Natural killer cell (primary cell): Measurements from ENCODE around the gene ADAMTS17. TPM values are rescaled to one million over a fixed set of nuclear protein-coding genes. Genes with fewer than 3 reads are reported as not detected.
A peak's percentile ranks its signal among the peaks of the same experiment; 100 is the strongest.

Experiments
- ATAC-seq, 3 donors: fragments of 150-1000 bp in 2 of 3; fragments of 200-7000 bp in 1 of 3; cut with Tn5 transposase; 1 replicate in 1 of 3; 2 replicates in 2 of 3; pipeline ENCODE4 v1.10.0; 2021; ENCODE audit warnings: mild to moderate bottlenecking in 2 of 3, moderate library complexity in 2 of 3
- DNase-seq, 2 donors: peaks; one replicate each; pipeline versions ENCODE4 v3.0.0 to v3.0.0-alpha.2; 2013 to 2021; ENCODE audit warnings: mixed read lengths in 1 of 2
- H3K27ac ChIP-seq: one replicate; pipeline ENCODE4 v1.5.1; 2013; ENCODE audit warnings: mild to moderate bottlenecking, low read length
- H3K27me3 ChIP-seq: one replicate; pipeline ENCODE4 v1.6.1; 2013; ENCODE audit warnings: low read length; ENCODE audit not compliant: control insufficient read depth, insufficient read depth
- H3K36me3 ChIP-seq: one replicate; pipeline ENCODE4 v1.6.1; 2013; ENCODE audit warnings: low read length; ENCODE audit not compliant: control insufficient read depth, insufficient read depth
- H3K4me1 ChIP-seq: one replicate; pipeline ENCODE4 v1.6.1; 2013; ENCODE audit warnings: low read length; ENCODE audit not compliant: control insufficient read depth, insufficient read depth
- H3K4me3 ChIP-seq: one replicate; pipeline ENCODE4 v1.5.1; 2013; ENCODE audit warnings: low read length
- H3K9me3 ChIP-seq: one replicate; pipeline ENCODE4 v1.6.1; 2013; ENCODE audit warnings: low read length; ENCODE audit not compliant: control insufficient read depth, insufficient read depth
- H3K27ac Mint-ChIP-seq, 2 donors: one replicate each; pipeline ENCODE4 v1.8.0; 2022; ENCODE audit warnings: mild to moderate bottlenecking in 2 of 2, mixed read lengths in 2 of 2, moderate library complexity in 1 of 2
- H3K27me3 Mint-ChIP-seq, 2 donors: one replicate each; pipeline ENCODE4 v1.8.0; 2022; ENCODE audit warnings: low read depth in 2 of 2, mixed read lengths in 2 of 2
- H3K36me3 Mint-ChIP-seq: one replicate; pipeline ENCODE4 v1.8.0; 2022; ENCODE audit warnings: mixed read lengths
- H3K4me1 Mint-ChIP-seq, 2 donors: one replicate each; pipeline ENCODE4 v1.8.0; 2022; ENCODE audit warnings: mixed read lengths in 2 of 2
- H3K4me3 Mint-ChIP-seq: one replicate; pipeline ENCODE4 v1.8.0; 2022; ENCODE audit warnings: mild to moderate bottlenecking, moderate library complexity, mixed read lengths
- H3K9me3 Mint-ChIP-seq, 2 donors: one replicate each; pipeline ENCODE4 v1.8.0; 2022; ENCODE audit warnings: mixed read lengths in 2 of 2
- CTCF ChIP-seq: fragments of 200-600 bp; IDR thresholded peaks from one replicate; pipeline ENCODE4 v1.8.0; 2022; ENCODE audit warnings: antibody characterized with exemption
- WGBS: methylation state at CpG from one replicate; pipeline ENCODE4 v1.1.7; 2013; ENCODE audit warnings: missing lambda C conversion rate; ENCODE audit not compliant: insufficient coverage; 5-methylcytosine and 5-hydroxymethylcytosine counted together
- intact Hi-C: fragments of 100-400 bp; cut with micrococcal nuclease; formaldehyde crosslinking; loops from one replicate; pipeline ENCODE4 v1.14.2; 2022
- total RNA-seq, 4 donors: library from RNA; stranded (reverse); fragments of 120-200 nt in 1 of 4; gene quantifications; one replicate each; pipeline versions ENCODE4 v1.2.3 to v1.2.4, GENCODE V29; 2013 to 2022

Gene ADAMTS17
- total RNA-seq, 3 donors from 2014 or later (not counting 1 experiment from before 2014, with no cell fraction given): 4.8 to 9.5 (median 5.3) TPM

GRCh38 chr15:99998661-99999101 lies 343.1 kb downstream of the ADAMTS17 start:
- Mint-ChIP-seq H3K27ac (no peak overlapping the region), H3K9me3 (no peaks in the 10 kb centered on the region), H3K27me3 (peaks cover 0 to 7% of the 10 kb centered on the region in 2 donors), H3K4me1 (no peaks in the 10 kb centered on the region), H3K36me3 (no peaks in the 10 kb centered on the region), H3K4me3 (no peak overlapping the region)
- Histone ChIP-seq H3K4me3 (no peak overlapping the region), H3K36me3 (no peaks in the 10 kb centered on the region), H3K9me3 (no peaks in the 10 kb centered on the region), H3K27ac (no peak overlapping the region), H3K4me1 (no peaks in the 10 kb centered on the region), H3K27me3 (no peaks in the 10 kb centered on the region)
- 86% methylated on average over 12 of the region's 12 CpGs for WGBS
- no peak for ATAC-seq
- no peak for TF ChIP-seq CTCF
- no peak for DNase-seq
- intact Hi-C loops: no loop called here

- no peak overlapping the region for H3K4me3 ChIP-seq
- DNase-seq: peak in 1 of 2 donors; percentile 6
- no peaks in the 10 kb centered on the region for H3K36me3 ChIP-seq
- no peak overlapping the region for H3K27ac ChIP-seq
- no peaks in the 10 kb centered on the region for H3K4me1 ChIP-seq
- no peaks in the 10 kb centered on the region for H3K9me3 ChIP-seq
- intact Hi-C loops: no loop called here
- Mint-ChIP-seq H3K4me3 (no peak overlapping the region), H3K27ac (no peak overlapping the region), H3K36me3 (no peaks in the 10 kb centered on the region), H3K9me3 (no peaks in the 10 kb centered on the region), H3K4me1 (no peaks in the 10 kb centered on the region), H3K27me3 (peaks cover 0 to 4% of the 10 kb centered on the region in 2 donors)
- no peak for TF ChIP-seq CTCF
- ATAC-seq: no peak
- 87% methylated on average over 22 of the region's 22 CpGs for WGBS
- no peaks in the 10 kb centered on the region for H3K27me3 ChIP-seq
Measured at GRCh38 chr15:99997112-99997651, 344.6 kb downstream of the ADAMTS17 start.

- H3K4me1 ChIP-seq: no peaks in the 10 kb centered on the region
- no peaks in the 10 kb centered on the region for H3K36me3 ChIP-seq
- intact Hi-C loops: no loop called here
- Mint-ChIP-seq H3K36me3 (no peaks in the 10 kb centered on the region), H3K9me3 (peaks cover 0 to 1% of the 10 kb centered on the region in 2 donors), H3K4me1 (no peaks in the 10 kb centered on the region), H3K27me3 (peaks cover 0 to 4% of the 10 kb centered on the region in 2 donors), H3K4me3 (no peak overlapping the region), H3K27ac (no peak overlapping the region)
- no peak for DNase-seq
- H3K27ac ChIP-seq: no peak overlapping the region
- TF ChIP-seq CTCF: no peak
- ATAC-seq: no peak
- H3K27me3 ChIP-seq: no peaks in the 10 kb centered on the region
- H3K9me3 ChIP-seq: no peaks in the 10 kb centered on the region
- 90% methylated on average over 3 of the region's 3 CpGs for WGBS
- no peak overlapping the region for H3K4me3 ChIP-seq
Measured at GRCh38 chr15:99996660-99997059, 345.1 kb downstream of the ADAMTS17 start.

GRCh38 chr15:99995543-99995942 lies 346.2 kb downstream of the ADAMTS17 start:
- H3K36me3 Mint-ChIP-seq: no peaks in the 10 kb centered on the region
- H3K9me3 Mint-ChIP-seq: peaks cover 0 to 2% of the 10 kb centered on the region in 2 donors
- H3K4me3 Mint-ChIP-seq: no peak overlapping the region
- no peak for TF ChIP-seq CTCF
- H3K27ac Mint-ChIP-seq: no peak overlapping the region
- H3K27ac ChIP-seq: no peak overlapping the region
- no peaks in the 10 kb centered on the region for H3K9me3 ChIP-seq
- H3K4me1 Mint-ChIP-seq: no peaks in the 10 kb centered on the region
- H3K4me3 ChIP-seq: no peak overlapping the region
- intact Hi-C loops: no loop called here
- no peaks in the 10 kb centered on the region for H3K4me1 ChIP-seq
- DNase-seq (no peak), ATAC-seq (no peak)
- WGBS: 92% methylated on average over 7 of the region's 11 CpGs
- no peaks in the 10 kb centered on the region for H3K36me3 ChIP-seq
- peaks cover 0 to 4% of the 10 kb centered on the region in 2 donors for H3K27me3 Mint-ChIP-seq
- H3K27me3 ChIP-seq: no peaks in the 10 kb centered on the region
